ENCODE results near the gene MYO7A. TPM values are rescaled to one million over a fixed set of nuclear protein-coding genes. Genes with fewer than 3 reads are reported as not detected.

MYO7A gene
- total and polyA plus RNA-seq, 2 of the 8 experiments (the other 6 are each of a cell fraction or from before 2014, with no cell fraction given), result 1.5 to 1.9 TPM

GRCh38 chr11:77124488-77124887 lies 3.6 kb upstream of the MYO7A start:
- no peak overlapping the region for H3K4me3 ChIP-seq (ENCODE audit: extremely low read depth in 1 of 4, insufficient read depth in 2 of 4, low read depth in 3 of 4, low read length in 4 of 4)
- H2BK12ac ChIP-seq (ENCODE audit: low read depth, low read length), result no peak overlapping the region
- CTCF ChIA-PET (ENCODE audit: partially characterized antibody), result interaction anchor here (1.1 to 13.9 kb wide), 4 partner anchors 9 to 74 kb away, joined by 4 to 170 read pairs (median 26); no protein-coding TSS in a partner anchor
- H2AFZ ChIP-seq (ENCODE audit: low read length), result no peak overlapping the region
- no peak overlapping the region for H3K14ac ChIP-seq (ENCODE audit: insufficient read length)
- no peaks in the 10 kb centered on the region for H3K9me3 ChIP-seq (ENCODE audit: insufficient read depth in 2 of 2, low read depth in 1 of 2, low read length in 1 of 2)
- H2AK5ac ChIP-seq (ENCODE audit: low read depth, low read length), result no peak overlapping the region
- H3K4me1 ChIP-seq (replicated peaks in 1 of 4; ENCODE audit: control insufficient read depth in 3 of 4, insufficient read depth in 4 of 4, low read length in 3 of 4), result peaks cover 4 to 15% (median 9%) of the 10 kb centered on the region in 4 experiments
- no peak overlapping the region for H2BK120ac ChIP-seq (replicated peaks; ENCODE audit: low read depth, low read length)
- 0 out of 2 replicates have a peak, but pooled peaks cover 6% of the 10 kb centered on the region for H3K23me2 ChIP-seq (ENCODE audit: low read depth, low read length)
- H3K36me3 ChIP-seq (ENCODE audit: control insufficient read depth in 2 of 4, insufficient read depth in 4 of 4, low read length in 3 of 4), result no peaks in the 10 kb centered on the region; a peak in 1 of 8 replicates
- no peaks in the 10 kb centered on the region for H4K20me1 ChIP-seq (replicated peaks in 1 of 2; ENCODE audit: control insufficient read depth in 1 of 2, insufficient read depth in 2 of 2, low read length in 2 of 2)
- H3K9ac ChIP-seq (replicated peaks in 1 of 4; ENCODE audit: extremely low read depth in 1 of 4, low read depth in 3 of 4, low read length in 3 of 4), result no peak overlapping the region
- no peak overlapping the region for H4K5ac ChIP-seq (ENCODE audit: insufficient read length, low read depth, low read length)
- no peak overlapping the region for H2BK15ac ChIP-seq (ENCODE audit: low read length)
- no peak overlapping the region for H2BK5ac ChIP-seq (ENCODE audit: low read depth, low read length)
- no peak overlapping the region for H3K18ac ChIP-seq (ENCODE audit: extremely low read depth, low read length)
- no peaks in the 10 kb centered on the region for H3K79me1 ChIP-seq (ENCODE audit: low read depth, low read length)
- H4K91ac ChIP-seq (replicated peaks; ENCODE audit: insufficient read length, low read length), result no peak overlapping the region
- WGBS, 2 experiments (ENCODE audit: extremely low coverage in 1 of 2, insufficient coverage in 1 of 2, insufficient read length in 1 of 2, insufficient replicate concordance in 2 of 2, low coverage in 1 of 2, low lambda C conversion rate in 2 of 2, missing lambda C conversion rate in 1 of 2), result 97% methylated on average over 6 of the region's 6 CpGs; no CpG with 5 or more reads in 1 of the 2 experiments
- no peak overlapping the region for H3K4ac ChIP-seq (replicated peaks; ENCODE audit: insufficient read length, low read depth, low read length)
- no peaks in the 10 kb centered on the region for H3K79me2 ChIP-seq (ENCODE audit: control insufficient read depth in 1 of 2, insufficient read depth in 2 of 2, low read length in 2 of 2)
- FAIRE-seq, result no peak
- no peak overlapping the region; the same call in 1 of the 2 replicates for H4K8ac ChIP-seq (ENCODE audit: extremely low read depth, insufficient read depth, low read length)
- H3K27me3 ChIP-seq (replicated peaks in 1 of 4; ENCODE audit: control insufficient read depth in 3 of 4, extremely low read depth in 1 of 4, insufficient read depth in 3 of 4, low read length in 3 of 4), result 0 out of 7 replicates have a peak, but pooled peaks cover 0 to 2% (median 0%) of the 10 kb centered on the region in 4 experiments
- no peak overlapping the region for H3K23ac ChIP-seq (ENCODE audit: insufficient read length)
- POLR2A ChIA-PET (ENCODE audit: partially characterized antibody), result no interaction called here
- DNase-seq (ENCODE audit: low read depth in 1 of 2, low spot score in 2 of 2), result no peak
- no peak overlapping the region for H3K4me2 ChIP-seq (ENCODE audit: insufficient read depth in 1 of 2, low read depth in 2 of 2, low read length in 2 of 2)
- no peak overlapping the region for H3K27ac ChIP-seq (ENCODE audit: low read depth, low read length)
- no peak overlapping the region for H3K56ac ChIP-seq (replicated peaks; ENCODE audit: insufficient read length, low read depth, low read length)
- H2BK20ac ChIP-seq (ENCODE audit: low read length), result no peak overlapping the region
- TF ChIP-seq ASH2L (IDR thresholded peaks at IDR 0.05; ENCODE audit: low read length), result no peak
- no peak for TF ChIP-seq EP300 (IDR thresholded peaks at IDR 0.05; ENCODE audit: borderline replicate concordance in 1 of 2, low read depth in 2 of 2, low read length in 2 of 2)
- TF ChIP-seq POLR2AphosphoS5 (IDR thresholded peaks at IDR 0.05; ENCODE audit: low read depth, low read length), result no peak
- no peak for TF ChIP-seq BCL11A (IDR thresholded peaks at IDR 0.05; ENCODE audit: low read depth in 2 of 2, low read length in 2 of 2)
- no peak for TF ChIP-seq ZNF274 (IDR thresholded peaks at IDR 0.05; ENCODE audit: borderline replicate concordance, extremely low read depth, low read length)
- TF ChIP-seq CHD2 (IDR thresholded peaks at IDR 0.05; ENCODE audit: low read length), result no peak
- TF ChIP-seq JUND (IDR thresholded peaks at IDR 0.05; ENCODE audit: low read length), result no peak
- TF ChIP-seq TAF7 (optimal IDR thresholded peaks at IDR 0.05; ENCODE audit: borderline replicate concordance, low read depth, low read length), result no peak
- TF ChIP-seq, protein P1, sequence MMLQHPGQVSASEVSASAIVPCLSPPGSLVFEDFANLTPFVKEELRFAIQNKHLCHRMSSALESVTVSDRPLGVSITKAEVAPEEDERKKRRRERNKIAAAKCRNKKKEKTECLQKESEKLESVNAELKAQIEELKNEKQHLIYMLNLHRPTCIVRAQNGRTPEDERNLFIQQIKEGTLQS (IDR thresholded peaks at IDR 0.05; ENCODE audit: insufficient read depth, low read depth, low read length), result no peak
- no peak for TF ChIP-seq KDM5A (IDR thresholded peaks at IDR 0.05; ENCODE audit: low read length)
- no peak for TF ChIP-seq CREB1 (IDR thresholded peaks at IDR 0.05)
- TF ChIP-seq SP1 (IDR thresholded peaks at IDR 0.05; ENCODE audit: low read depth, low read length), result no peak
- no peak for TF ChIP-seq SP2 (IDR thresholded peaks at IDR 0.05; ENCODE audit: low read length)
- TF ChIP-seq EZH2 (IDR thresholded peaks at IDR 0.05; ENCODE audit: low read depth, low read length, severe bottlenecking), result no peak
- TF ChIP-seq, protein P2, sequence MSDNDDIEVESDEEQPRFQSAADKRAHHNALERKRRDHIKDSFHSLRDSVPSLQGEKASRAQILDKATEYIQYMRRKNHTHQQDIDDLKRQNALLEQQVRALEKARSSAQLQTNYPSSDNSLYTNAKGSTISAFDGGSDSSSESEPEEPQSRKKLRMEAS (IDR thresholded peaks at IDR 0.05), result no peak
